NB4 (cell line): ENCODE data around the gene GALC.

ENCODE experiments used
- DNase-seq: peaks from one replicate; pipeline ENCODE4 v3.0.0; 2010; ENCODE audit warnings: low read depth
- H3K4me3 ChIP-seq: one replicate; pipeline ENCODE4 v1.5.1; 2011; ENCODE audit warnings: mild to moderate bottlenecking, low read depth, low read length, moderate library complexity
- CTCF ChIP-seq: IDR thresholded peaks from one replicate; pipeline ENCODE4 v1.5.1; 2012; ENCODE audit warnings: low read depth, low read length
- MAX ChIP-seq: IDR thresholded peaks from 2 replicates; pipeline ENCODE4 v1.6.1; 2011; ENCODE audit warnings: low read depth, low read length
- MYC ChIP-seq: IDR thresholded peaks from 2 replicates; pipeline ENCODE4 v1.6.1; 2011; ENCODE audit warnings: low read depth, low read length
- POLR2A ChIP-seq: IDR thresholded peaks from 2 replicates; pipeline ENCODE4 v1.6.1; 2011; ENCODE audit warnings: mild to moderate bottlenecking; ENCODE audit not compliant: insufficient read length; ENCODE audit errors: extremely low read depth

Gene GALC

GRCh38 chr14:87916103-87916885 lies 76.7 kb downstream of the GALC start:
- TF ChIP-seq MAX (no peak), POLR2A (no peak), MYC (no peak), CTCF (no peak)
- no peak overlapping the region for H3K4me3 ChIP-seq
- no peak for DNase-seq

GRCh38 chr14:87908550-87908949 lies 84.4 kb downstream of the GALC start:
- no peak for DNase-seq
- no peak for TF ChIP-seq POLR2A
- TF ChIP-seq CTCF: no peak
- TF ChIP-seq MYC: no peak
- no peak overlapping the region for H3K4me3 ChIP-seq

- H3K4me3 ChIP-seq: no peak overlapping the region
- DNase-seq: no peak
- no peak for TF ChIP-seq MYC
- no peak for TF ChIP-seq MAX
- no peak for TF ChIP-seq POLR2A
- no peak for TF ChIP-seq CTCF
Observed at GRCh38 chr14:87901652-87902051, 91.3 kb downstream of the GALC start.

GRCh38 chr14:87901236-87901635 lies 91.7 kb downstream of the GALC start:
- DNase-seq: no peak
- TF ChIP-seq MYC (no peak), CTCF (no peak), MAX (no peak), POLR2A (no peak)
- no peak overlapping the region for H3K4me3 ChIP-seq

- no peak overlapping the region for H3K4me3 ChIP-seq
- TF ChIP-seq POLR2A (no peak), MYC (no peak)
- DNase-seq: no peak
Observed at GRCh38 chr14:87899228-87899627, 93.8 kb downstream of the GALC start.

- H3K4me3 ChIP-seq: no peak overlapping the region
- no peak for TF ChIP-seq CTCF
- TF ChIP-seq POLR2A: no peak
- TF ChIP-seq MYC: no peak
- no peak for TF ChIP-seq MAX
- DNase-seq: no peak
Observed at GRCh38 chr14:87898301-87898700, 94.7 kb downstream of the GALC start.
